Neural progenitor cell (in vitro differentiated cells): ENCODE data around the gene TRPM1.

Experiments used
- CTCF ChIP-seq: fragments of 200-600 bp; sonication (generic); IDR thresholded peaks from 2 replicates; pipeline ENCODE4 v1.5.1; 2017; ENCODE audit warnings: antibody characterized with exemption, mild to moderate bottlenecking
- EZH2phosphoT487 ChIP-seq: fragments of 200-600 bp; sonication (generic); IDR thresholded peaks from 2 replicates; pipeline ENCODE4 v1.6.1; 2017; ENCODE audit warnings: antibody characterized with exemption

- TF ChIP-seq CTCF = no peak
- no peak for TF ChIP-seq EZH2phosphoT487
These were observed 59.9 kb downstream of the TRPM1 start for GRCh38 chr15:31041610-31042009.
